ENCODE measurements around the gene RNF182.

- TF ChIP-seq CTCF (IDR thresholded peaks at IDR 0.05) (no peak), RXRA (IDR thresholded peaks at IDR 0.05; ENCODE audit: borderline replicate concordance, low read depth) (no peak), TCF12 (IDR thresholded peaks at IDR 0.05) (no peak), RFX5 (IDR thresholded peaks at IDR 0.05; ENCODE audit: low read length) (no peak), ZBTB33 (IDR thresholded peaks at IDR 0.05; ENCODE audit: borderline replicate concordance, low read depth) (no peak), IRF3 (IDR thresholded peaks at IDR 0.05; ENCODE audit: low read depth, low read length) (no peak), NFIC (IDR thresholded peaks at IDR 0.05; ENCODE audit: borderline replicate concordance) (no peak)
Measured at GRCh38 chr6:13943943-13944342, 19.2 kb downstream of the RNF182 start.
